GM21390 (cell line): ENCODE results near the gene GRB10.

Experiments
- ATAC-seq: cut with Tn5 transposase; IDR thresholded peaks from one replicate; pipeline ENCODE4 v1.9.1; 2021; ENCODE audit not compliant: unreplicated experiment

GRB10 gene

DNA sequence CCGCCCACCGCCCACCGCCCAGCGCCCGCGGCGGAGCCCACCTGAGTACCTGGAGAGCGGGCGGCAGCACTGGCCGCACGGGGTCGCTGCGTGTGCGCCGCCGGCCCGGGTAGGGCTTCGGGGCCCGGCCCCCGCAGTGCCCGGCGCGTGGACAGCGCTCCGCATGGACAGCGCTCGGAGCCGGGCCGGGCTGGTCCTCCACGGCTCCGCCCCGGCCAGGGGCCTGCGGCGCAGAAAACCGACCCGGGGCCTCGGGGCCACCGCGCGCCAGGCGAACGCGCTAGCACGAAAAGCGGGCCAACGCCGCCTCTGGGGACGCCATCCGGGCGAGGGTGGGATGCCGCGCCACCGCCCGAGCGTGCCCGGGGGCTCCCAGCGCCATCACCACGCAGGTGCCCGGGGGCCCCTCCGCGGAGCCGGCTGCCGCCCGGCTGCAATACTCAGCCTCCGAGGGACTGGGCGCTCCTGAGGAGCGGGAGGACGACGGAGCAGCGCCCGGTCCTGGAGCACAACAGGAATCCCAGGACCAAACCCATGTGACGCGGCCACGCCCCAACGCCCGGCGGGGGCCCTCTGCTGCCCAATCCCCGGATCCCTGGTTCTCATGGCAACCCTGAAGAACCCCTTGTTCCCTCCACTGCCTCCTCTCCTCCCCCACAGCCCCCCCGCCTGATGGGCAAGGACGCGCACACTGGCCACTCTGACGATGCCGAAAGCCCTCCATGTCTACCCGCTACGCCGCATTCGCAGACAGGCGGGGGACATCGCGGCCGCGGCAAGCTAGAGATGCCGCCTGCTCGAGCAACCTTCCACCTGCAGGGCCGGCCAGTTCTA is at the start of gene GRB10:
Gene GRB10 (minus strand): TSS at position 522 of the 834 bp plus-strand sequence. CDS start 50,574 bp downstream, outside the sequence.
- ATAC-seq: no peak

GRCh38 chr7:50828801-50829200 is 46.1 kb upstream of the GRB10 start:
- no peak for ATAC-seq

- ATAC-seq: no peak
These were observed 45.4 kb upstream of the GRB10 start for GRCh38 chr7:50828116-50828515.

GRCh38 chr7:50827281-50827680 is 44.6 kb upstream of the GRB10 start:
- no peak for ATAC-seq

GRCh38 chr7:50826371-50827172 is 43.9 kb upstream of the GRB10 start:
- ATAC-seq: no peak

- ATAC-seq: no peak
These were observed 42.8 kb upstream of the GRB10 start for GRCh38 chr7:50825465-50825864.

DNA sequence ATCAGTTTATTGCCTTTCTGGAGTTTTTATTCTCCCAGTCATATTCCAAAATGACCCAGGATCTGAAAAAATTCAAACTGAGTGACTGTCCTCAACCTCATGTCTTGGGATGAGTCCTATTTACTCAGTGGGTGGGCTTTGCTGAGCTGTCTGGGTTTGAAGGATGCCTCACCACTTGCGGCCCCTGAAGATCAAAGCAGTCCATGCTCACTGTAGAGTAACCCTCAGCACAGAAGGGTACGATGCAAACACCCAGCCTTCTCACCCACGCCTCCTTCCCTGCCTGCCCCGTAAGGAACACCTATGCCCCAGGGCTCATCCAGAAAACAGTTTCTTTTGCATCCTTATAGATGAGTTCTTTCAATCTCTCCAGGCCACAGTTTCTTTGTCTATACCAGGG is 42.2 kb upstream of the GRB10 start:
- no peak for ATAC-seq

DNA sequence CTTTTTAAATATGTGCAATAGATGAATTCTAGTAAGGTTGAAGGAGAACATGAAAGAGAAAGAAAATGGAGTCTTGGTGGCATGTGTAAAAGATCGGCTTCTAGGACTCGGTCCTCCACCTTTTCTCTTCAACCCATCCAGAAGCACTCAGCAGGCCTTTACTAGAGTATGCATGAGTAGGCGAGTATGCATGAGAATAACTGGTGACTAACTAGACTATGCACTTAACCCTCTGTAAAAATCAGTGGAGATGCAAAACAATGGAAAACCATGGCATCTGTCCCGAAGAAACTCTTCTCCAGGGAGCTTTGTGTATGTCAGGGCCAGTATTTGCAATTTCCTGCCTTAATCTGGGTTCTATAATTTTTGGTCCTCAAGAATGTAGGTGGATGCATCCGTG is 40.0 kb upstream of the GRB10 start:
- ATAC-seq: no peak

GRCh38 chr7:50822110-50822509 is 39.4 kb upstream of the GRB10 start:
- ATAC-seq: no peak

GRCh38 chr7:50821457-50822008 is 38.8 kb upstream of the GRB10 start:
- ATAC-seq: no peak

DNA sequence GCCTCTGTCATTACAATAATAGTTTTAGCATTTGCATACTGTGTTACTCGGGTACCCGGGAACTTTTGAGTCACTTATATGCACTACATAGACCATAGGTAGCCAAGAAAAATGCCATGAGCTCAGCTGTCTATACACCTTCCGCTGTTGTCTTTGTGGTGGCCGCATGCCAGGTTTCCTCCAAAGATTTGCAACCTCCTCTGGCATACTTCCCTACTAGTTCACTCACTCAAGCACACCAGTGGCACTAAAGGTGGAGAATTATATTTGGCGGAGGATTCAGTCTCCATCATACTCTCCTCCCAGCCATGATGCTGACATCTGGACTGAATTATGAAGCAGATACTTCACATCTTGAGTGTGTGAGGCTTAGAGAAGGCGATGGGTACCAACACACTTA is 35.6 kb upstream of the GRB10 start:
- ATAC-seq: no peak

- no peak for ATAC-seq
These were observed 34.9 kb upstream of the GRB10 start for GRCh38 chr7:50817561-50817960.

GRCh38 chr7:50815138-50815537 is 32.4 kb upstream of the GRB10 start:
- ATAC-seq: no peak

- no peak for ATAC-seq
These were observed 31.5 kb upstream of the GRB10 start for GRCh38 chr7:50814166-50814565.

DNA sequence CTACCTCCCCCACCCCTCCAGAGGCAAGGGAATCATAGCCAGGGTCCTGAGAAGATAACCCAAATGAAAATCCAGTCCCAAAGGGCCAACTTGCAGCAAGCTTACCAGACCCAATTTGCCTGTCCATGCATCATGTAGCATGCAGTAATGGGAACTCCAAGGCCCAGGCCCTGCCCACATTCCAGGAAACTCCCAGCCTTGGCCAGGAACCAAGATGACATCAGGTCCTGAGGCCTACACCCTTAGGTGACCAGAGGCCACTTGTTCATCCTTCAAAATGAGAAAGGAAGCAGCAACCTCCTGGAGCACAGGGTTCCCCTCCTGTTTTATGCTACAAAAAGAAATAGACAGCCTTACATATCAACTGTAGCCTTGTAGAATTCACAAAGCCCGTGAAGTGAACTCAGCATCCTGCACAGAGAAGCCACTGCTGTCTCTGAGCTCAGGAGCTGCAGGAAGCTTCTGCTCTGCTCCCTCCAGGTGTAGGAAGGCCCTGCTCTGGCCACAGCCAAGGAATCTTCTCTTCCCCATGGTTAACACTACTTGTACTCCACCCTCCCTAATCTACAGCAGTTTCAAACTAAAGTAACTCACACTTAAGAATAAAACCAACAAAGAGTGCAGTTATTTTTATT is 30.3 kb upstream of the GRB10 start:
- ATAC-seq: no peak

GRCh38 chr7:50812094-50812493 is 29.4 kb upstream of the GRB10 start:
- no peak for ATAC-seq

DNA sequence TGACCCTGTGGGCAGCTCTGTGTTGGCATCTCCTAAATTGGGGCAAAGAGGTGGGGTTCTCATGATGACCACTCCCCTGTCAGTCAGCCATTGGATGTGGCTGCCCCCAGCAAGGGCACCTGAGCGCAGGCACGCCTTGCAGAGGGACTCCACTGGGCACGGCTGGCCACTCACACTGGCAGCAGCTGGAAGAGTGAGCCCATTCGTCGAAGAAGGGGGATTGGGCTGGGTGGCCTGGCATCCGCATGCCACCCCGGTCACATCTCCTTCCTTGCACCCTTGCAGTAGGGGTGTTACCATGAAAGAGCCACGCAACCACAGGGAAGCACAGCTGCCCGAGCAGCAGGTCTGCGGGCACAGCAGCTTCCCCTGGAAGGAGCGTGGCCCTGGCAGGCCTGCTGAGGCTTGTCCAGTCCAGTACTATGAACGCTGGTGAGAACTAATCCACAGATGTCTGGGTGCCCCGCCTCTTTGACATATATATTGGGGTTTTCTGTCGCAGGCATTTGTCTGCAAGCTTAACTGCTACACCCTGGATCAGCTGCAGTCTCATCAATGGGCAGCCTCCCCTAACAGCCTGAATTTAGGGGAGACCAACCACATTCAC is 25.7 kb upstream of the GRB10 start:
- no peak for ATAC-seq

- no peak for ATAC-seq
These were observed 24.5 kb upstream of the GRB10 start for GRCh38 chr7:50807026-50807730.

- ATAC-seq: no peak
These were observed 23.4 kb upstream of the GRB10 start for GRCh38 chr7:50806143-50806542.

- ATAC-seq: no peak
These were observed 22.9 kb upstream of the GRB10 start for GRCh38 chr7:50805447-50806125.
